Tibial artery (tissue), 4 donors: ENCODE results near the gene SLC44A3.

Source experiments
- DNase-seq, 2 donors: peaks; one replicate each; pipeline ENCODE4 v3.0.0-alpha.2; 2019
- H3K27ac ChIP-seq, 2 donors: fragments of 200-600 bp; sonication (generic) in 1 of 2; 1 replicate in 1 of 2; 2 replicates in 1 of 2; pipeline ENCODE4 v1.5.1; 2018 to 2019; ENCODE audit warnings: mild to moderate bottlenecking in 1 of 2
- H3K27me3 ChIP-seq, 2 donors: fragments of 200-600 bp; sonication (generic) in 1 of 2; one replicate each; pipeline versions ENCODE4 v1.5.1 to v1.6.0; 2016 to 2019
- H3K36me3 ChIP-seq, 3 donors: fragments of 200-600 bp; sonication (generic) in 2 of 3; one replicate each; pipeline ENCODE4 v1.5.1; 2016 to 2019; ENCODE audit warnings: mild to moderate bottlenecking in 2 of 3
- H3K4me1 ChIP-seq, 4 donors: fragments of 200-600 bp; sonication (generic) in 2 of 4; 1 replicate in 3 of 4; 2 replicates in 1 of 4; pipeline ENCODE4 v1.5.1; 2016 to 2019
- H3K4me3 ChIP-seq, 2 donors: fragments of 200-600 bp; sonication (generic) in 1 of 2; 1 replicate in 1 of 2; 2 replicates in 1 of 2; pipeline ENCODE4 v1.5.1; 2018 to 2019; ENCODE audit warnings: mild to moderate bottlenecking in 2 of 2
- H3K9me3 ChIP-seq, 3 donors: fragments of 200-600 bp; sonication (generic) in 1 of 3; one replicate each; pipeline ENCODE4 v1.5.1; 2016 to 2019
- CTCF ChIP-seq, 2 experiments: fragments of 200-600 bp in 1 of 2; fragments of 450-650 bp in 1 of 2; IDR thresholded peaks; one replicate each; pipeline ENCODE4 v1.5.1; 2017 to 2019; ENCODE audit warnings: antibody characterized with exemption in 2 of 2, mild to moderate bottlenecking in 1 of 2, moderate library complexity in 1 of 2
- intact Hi-C: fragments of 100-400 bp; cut with DNase I; formaldehyde crosslinking; loops from one replicate; pipeline ENCODE4 v1.15.0; 2023; ENCODE audit warnings: low total_unique reads

Gene SLC44A3

GRCh38 chr1:94871031-94871430 is 50.9 kb downstream of the SLC44A3 start:
- no peaks in the 10 kb centered on the region for H3K9me3 ChIP-seq
- no peaks in the 10 kb centered on the region for H3K36me3 ChIP-seq
- DNase-seq = no peak
- H3K4me1 ChIP-seq = peaks cover 0 to 16% (median 13%) of the 10 kb centered on the region in 4 donors
- intact Hi-C loops = no loop called here
- no peaks in the 10 kb centered on the region for H3K27me3 ChIP-seq
- TF ChIP-seq CTCF (IDR thresholded peaks at IDR 0.05) = no peak
- H3K27ac ChIP-seq = no peak overlapping the region
- no peak overlapping the region for H3K4me3 ChIP-seq

- Histone ChIP-seq H3K4me3 (no peak overlapping the region), H3K9me3 (no peaks in the 10 kb centered on the region), H3K27ac (no peak overlapping the region), H3K27me3 (no peaks in the 10 kb centered on the region), H3K4me1 (no peaks in the 10 kb centered on the region), H3K36me3 (no peaks in the 10 kb centered on the region)
- intact Hi-C loops = no loop called here
- no peak for DNase-seq
- no peak for TF ChIP-seq CTCF (IDR thresholded peaks at IDR 0.05)
Measured at GRCh38 chr1:94872771-94873495, 52.8 kb downstream of the SLC44A3 start.

- H3K27ac ChIP-seq = no peak overlapping the region
- no peaks in the 10 kb centered on the region for H3K9me3 ChIP-seq
- DNase-seq = no peak
- intact Hi-C loops = no loop called here
- no peaks in the 10 kb centered on the region for H3K4me1 ChIP-seq
- H3K4me3 ChIP-seq = no peak overlapping the region
- no peaks in the 10 kb centered on the region for H3K27me3 ChIP-seq
- no peaks in the 10 kb centered on the region for H3K36me3 ChIP-seq
- no peak for TF ChIP-seq CTCF (IDR thresholded peaks at IDR 0.05)
Measured at GRCh38 chr1:94873520-94874351, 53.6 kb downstream of the SLC44A3 start.

- intact Hi-C loops = no loop called here
- TF ChIP-seq CTCF (IDR thresholded peaks at IDR 0.05) = no peak
Measured at GRCh38 chr1:94874423-94874822, 54.3 kb downstream of the SLC44A3 start.

GRCh38 chr1:94875794-94876193 is 55.6 kb downstream of the SLC44A3 start:
- intact Hi-C loops = no loop called here
- no peak for DNase-seq
- no peak overlapping the region for H3K27ac ChIP-seq
- H3K36me3 ChIP-seq = no peaks in the 10 kb centered on the region
- no peak for TF ChIP-seq CTCF (IDR thresholded peaks at IDR 0.05)
- no peak overlapping the region for H3K4me3 ChIP-seq
- no peaks in the 10 kb centered on the region for H3K4me1 ChIP-seq
- no peaks in the 10 kb centered on the region for H3K27me3 ChIP-seq
- H3K9me3 ChIP-seq = no peaks in the 10 kb centered on the region

More at GRCh38 chr1:94874423-94874822, 54.3 kb downstream of the SLC44A3 start:
- H3K4me3 ChIP-seq = no peak overlapping the region
- no peaks in the 10 kb centered on the region for H3K4me1 ChIP-seq
- no peak overlapping the region for H3K27ac ChIP-seq
- H3K36me3 ChIP-seq = no peaks in the 10 kb centered on the region
- H3K9me3 ChIP-seq = no peaks in the 10 kb centered on the region
- H3K27me3 ChIP-seq = no peaks in the 10 kb centered on the region
- DNase-seq = no peak
